GOT3 (cell line): ENCODE measurements around the gene WDPCP.
"Not testable (repeated sequence)": the region's sequence is repeated elsewhere in the genome, so short reads cannot be mapped to it uniquely, and the experiment has no call there.

ENCODE experiments used
- DNase-seq: peaks from one replicate; lab custom pipeline; 2025; ENCODE audit warnings: mixed read lengths; lab: John Stamatoyannopoulos, UW

Gene WDPCP

GRCh38 chr2:63539416-63540162 is 48.7 kb downstream of the WDPCP start:
- no peak for DNase-seq

GRCh38 chr2:63538390-63538789 is 49.9 kb downstream of the WDPCP start:
- no peak for DNase-seq

- no peak for DNase-seq
These were observed 51.0 kb downstream of the WDPCP start for GRCh38 chr2:63537306-63537705.

- no peak for DNase-seq
These were observed 57.5 kb downstream of the WDPCP start for GRCh38 chr2:63530704-63531279.

- no peak for DNase-seq
These were observed 62.4 kb downstream of the WDPCP start for GRCh38 chr2:63525905-63526304.

GRCh38 chr2:63522950-63523349 is 65.3 kb downstream of the WDPCP start:
- DNase-seq = no peak

- no peak for DNase-seq
These were observed 67.5 kb downstream of the WDPCP start for GRCh38 chr2:63520793-63521192.

GRCh38 chr2:63514781-63515180 is 73.5 kb downstream of the WDPCP start:
- no peak for DNase-seq

GRCh38 chr2:63514237-63514716 is 74.0 kb downstream of the WDPCP start:
- DNase-seq = no peak

- DNase-seq = no peak
These were observed 82.0 kb downstream of the WDPCP start for GRCh38 chr2:63506320-63506719.

- DNase-seq = no peak
These were observed 84.5 kb downstream of the WDPCP start for GRCh38 chr2:63503818-63504217.

- no peak for DNase-seq
These were observed 87.9 kb downstream of the WDPCP start for GRCh38 chr2:63500398-63500797.

GRCh38 chr2:63497576-63497975 is 90.7 kb downstream of the WDPCP start:
- no peak for DNase-seq

- no peak for DNase-seq
These were observed 93.3 kb downstream of the WDPCP start for GRCh38 chr2:63494968-63495367.

- no peak for DNase-seq
These were observed 94.2 kb downstream of the WDPCP start for GRCh38 chr2:63494100-63494499.

- no peak for DNase-seq
These were observed 100.1 kb downstream of the WDPCP start for GRCh38 chr2:63488118-63488713.

- DNase-seq = no peak
These were observed 101.4 kb downstream of the WDPCP start for GRCh38 chr2:63486861-63487290.

- DNase-seq = no peak
These were observed 103.4 kb downstream of the WDPCP start for GRCh38 chr2:63484901-63485300.

GRCh38 chr2:63484481-63484880 is 103.8 kb downstream of the WDPCP start:
- no peak for DNase-seq

- DNase-seq = no peak
These were observed 110.6 kb downstream of the WDPCP start for GRCh38 chr2:63477686-63478085.

- not testable (repeated sequence) for DNase-seq
These were observed 119.0 kb downstream of the WDPCP start for GRCh38 chr2:63469313-63469712.

GRCh38 chr2:63465633-63466032 is 122.6 kb downstream of the WDPCP start:
- no peak for DNase-seq

- no peak for DNase-seq
These were observed 125.1 kb downstream of the WDPCP start for GRCh38 chr2:63463142-63463541.
